Stimulated activated CD8-positive, alpha-beta memory T cell treated with anti-CD3 and anti-CD28 coated beads, Interleukin-4, amount 100 ng/mL, for 1 hour (primary cell): ENCODE results near the gene LARP4B.

ENCODE experiments used
- DNase-seq, 2 donors: peaks; one replicate each; pipeline ENCODE4 v3.0.0-alpha.2; 2020; ENCODE audit warnings: low read depth in 2 of 2, low spot score in 1 of 2

LARP4B gene

DNA sequence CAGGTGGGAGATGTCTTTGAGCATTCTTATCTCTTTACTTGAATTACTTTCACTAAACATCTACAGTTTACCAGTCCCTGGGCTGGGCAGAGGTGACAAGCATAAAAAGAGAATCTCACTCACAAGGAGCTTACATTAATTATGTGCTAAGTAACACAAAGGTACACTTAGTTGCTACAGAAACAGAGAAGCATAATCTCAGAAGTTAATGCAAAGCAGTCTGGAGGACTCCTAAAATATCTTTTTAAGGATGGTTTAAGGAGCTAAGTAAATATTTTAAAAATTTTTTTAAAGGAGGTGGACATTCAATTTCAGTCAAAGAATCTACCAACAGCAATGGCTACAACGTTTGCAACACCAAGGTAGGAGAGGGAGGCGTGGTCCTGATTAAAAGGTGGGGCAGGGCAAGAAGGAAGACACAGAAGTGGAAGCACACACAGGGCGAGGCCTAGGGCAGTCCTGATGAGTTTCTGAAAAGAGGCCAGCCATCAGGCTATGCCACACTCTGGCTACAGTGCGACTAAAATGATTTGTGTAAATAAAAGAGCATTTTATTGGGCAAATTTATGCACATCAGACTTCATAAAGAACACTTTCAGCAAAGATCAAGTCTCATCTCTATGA is 5.3 kb downstream of the LARP4B start:
- DNase-seq: no peak

- no peak for DNase-seq
Observed at GRCh38 chr10:924524-924859, 7.0 kb downstream of the LARP4B start.

DNA sequence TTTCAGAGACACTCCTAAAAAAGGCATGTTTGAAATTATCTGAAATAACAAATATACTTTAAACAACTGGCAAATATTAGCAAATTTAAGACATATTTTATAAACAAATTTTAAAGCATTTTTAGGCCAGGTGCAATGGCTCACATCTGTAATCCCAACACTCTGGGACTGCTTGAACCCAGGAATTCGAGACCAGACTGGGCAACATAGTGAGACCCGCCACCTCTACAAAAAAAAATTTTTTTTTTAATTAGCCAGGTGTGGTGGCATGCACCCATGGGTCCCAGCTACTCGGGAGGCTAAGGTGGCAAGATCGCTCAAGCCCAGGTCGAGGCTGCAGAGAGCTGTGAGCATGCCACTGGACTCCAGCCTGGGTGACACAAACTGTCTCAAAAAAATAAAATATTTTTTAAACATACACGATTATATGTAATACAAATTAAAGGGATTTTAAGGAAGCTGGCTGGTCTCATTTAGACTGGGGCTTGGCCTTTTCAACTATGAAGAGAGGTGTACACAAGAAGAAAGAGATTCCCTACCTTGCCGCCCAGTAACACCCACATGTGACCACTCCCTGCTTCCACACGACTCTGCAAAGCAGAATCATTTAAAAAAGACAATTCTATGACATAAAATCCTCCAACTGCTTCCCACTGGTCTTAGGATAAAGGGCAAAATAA is 7.5 kb downstream of the LARP4B start:
- no peak for DNase-seq

DNA sequence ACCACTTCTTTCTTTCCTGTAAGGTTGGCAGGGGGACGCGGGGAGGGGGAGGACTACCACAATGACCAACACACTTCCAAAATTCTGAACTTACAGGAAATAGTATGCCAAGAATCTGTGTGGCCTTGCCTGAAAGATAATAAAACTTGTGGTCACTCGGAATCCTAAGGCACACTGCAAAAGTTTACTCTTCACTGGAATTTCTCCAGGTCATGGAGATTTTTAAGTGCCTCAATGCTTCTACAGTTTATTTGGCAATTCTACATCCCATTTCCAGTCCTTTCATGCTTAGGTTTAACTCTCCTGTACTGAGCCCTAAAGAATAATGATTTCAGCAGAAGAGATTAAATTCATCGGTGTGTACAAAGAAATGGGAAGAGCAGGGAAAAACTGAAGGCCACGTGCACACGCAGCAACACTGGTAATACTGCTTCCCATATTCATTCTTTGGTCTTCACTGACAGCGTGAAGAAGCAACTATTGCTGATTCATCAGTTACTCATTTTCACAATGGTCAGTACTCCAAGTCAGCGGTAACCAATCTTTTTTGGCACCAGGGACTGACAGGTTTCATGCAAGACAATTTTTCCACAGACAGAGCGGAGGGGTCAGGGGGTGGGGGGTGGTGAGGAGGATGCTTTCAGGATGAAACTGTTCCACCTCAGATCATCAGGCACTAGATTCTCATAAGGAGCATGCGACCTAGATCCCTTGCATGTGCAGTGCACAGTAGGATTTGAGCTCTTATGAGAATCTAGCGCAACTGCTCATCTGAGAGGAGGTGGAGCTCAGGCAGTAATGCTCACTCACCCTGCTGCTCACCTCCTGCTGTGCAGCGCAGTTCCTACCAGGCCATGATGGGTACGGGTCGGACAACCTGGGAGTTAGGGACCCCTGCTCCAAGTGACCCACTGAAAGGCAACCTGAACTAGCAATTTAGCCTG is 9.8 kb downstream of the LARP4B start:
- DNase-seq: no peak

DNA sequence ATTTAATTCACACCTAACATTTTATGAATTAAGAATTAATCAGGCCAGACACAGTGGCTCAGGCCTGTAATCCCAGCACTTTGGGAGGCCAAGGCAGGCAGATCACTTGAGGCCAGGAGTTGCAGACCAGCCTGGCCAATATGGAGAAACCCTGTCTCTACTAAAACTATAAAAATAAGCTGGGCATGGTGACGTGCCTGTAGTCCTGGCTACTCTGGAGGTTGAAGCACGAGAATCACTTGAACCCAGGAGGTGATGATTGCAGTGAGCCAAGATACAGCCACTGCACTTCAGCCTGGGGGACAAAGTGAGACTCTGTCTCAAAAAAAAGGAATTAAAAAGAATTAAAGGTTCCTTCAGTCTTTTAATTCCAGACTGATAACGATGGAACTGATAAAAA is 11.1 kb downstream of the LARP4B start:
- no peak for DNase-seq

GRCh38 chr10:919481-919880 is 12.0 kb downstream of the LARP4B start:
- no peak for DNase-seq

DNA sequence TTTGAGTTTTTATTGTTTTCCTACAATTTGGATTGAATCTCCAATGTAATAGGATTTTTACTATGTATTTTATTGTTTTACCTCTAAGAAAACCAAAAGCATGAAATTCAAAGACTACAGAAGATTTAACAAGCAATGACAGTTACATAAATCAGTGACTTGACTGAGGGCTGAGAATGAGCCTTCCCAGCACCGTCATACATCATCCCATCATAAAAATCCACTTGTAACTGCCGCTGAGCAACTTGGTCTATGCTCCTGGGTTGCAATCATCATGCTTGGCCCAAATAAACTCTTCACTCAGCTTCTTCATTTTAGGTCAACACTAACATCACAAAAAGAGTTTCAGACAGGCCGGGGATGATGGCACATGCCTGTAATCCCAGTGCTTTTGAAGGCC is 13.5 kb downstream of the LARP4B start:
- DNase-seq: no peak

DNA sequence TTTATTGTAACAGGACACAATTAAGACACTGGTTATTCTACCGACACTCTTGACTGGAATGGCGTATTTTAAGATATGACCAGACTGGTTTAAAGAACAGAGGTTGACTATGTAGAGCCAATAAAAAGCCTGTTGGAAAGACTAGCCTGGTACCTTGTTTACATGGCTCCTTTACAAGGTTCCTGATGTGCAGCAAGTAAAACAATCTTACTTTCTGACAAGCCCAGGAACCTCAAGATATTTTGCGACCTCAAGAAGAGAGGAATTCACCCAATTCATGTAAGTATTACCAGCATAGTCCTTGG is 14.1 kb downstream of the LARP4B start:
- no peak for DNase-seq

DNA sequence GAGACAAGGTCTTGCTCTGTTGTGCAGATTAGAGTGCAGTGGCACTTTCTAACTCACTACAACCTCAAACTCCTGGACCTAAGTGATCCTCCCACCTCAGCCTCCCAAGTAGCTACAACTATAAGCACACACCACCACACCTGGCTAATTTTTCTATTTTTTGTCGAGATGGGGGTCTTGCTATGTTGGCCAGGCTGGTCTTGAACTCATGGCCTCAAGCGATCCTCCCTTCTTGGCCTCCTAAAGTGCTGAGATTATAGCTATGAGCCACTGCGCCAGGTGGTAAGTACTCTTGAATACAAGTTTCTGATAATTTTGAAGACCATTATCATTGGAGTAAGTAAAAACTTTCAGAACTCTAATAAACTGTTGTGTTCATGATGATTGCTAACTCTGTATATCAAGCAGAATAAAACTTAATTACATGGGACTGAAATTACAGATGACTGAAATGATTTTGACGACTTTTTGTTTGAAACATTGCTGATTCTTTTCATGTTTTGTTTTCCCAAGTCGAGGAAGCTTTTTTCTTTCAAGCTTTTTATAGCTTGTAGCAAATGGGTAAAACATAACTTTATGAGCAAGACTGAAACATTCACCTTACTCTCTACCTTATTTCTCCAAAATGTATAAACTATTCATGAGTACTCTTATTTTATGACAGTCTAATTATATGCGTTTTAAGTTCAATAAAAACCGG is 14.6 kb downstream of the LARP4B start:
- no peak for DNase-seq

DNA sequence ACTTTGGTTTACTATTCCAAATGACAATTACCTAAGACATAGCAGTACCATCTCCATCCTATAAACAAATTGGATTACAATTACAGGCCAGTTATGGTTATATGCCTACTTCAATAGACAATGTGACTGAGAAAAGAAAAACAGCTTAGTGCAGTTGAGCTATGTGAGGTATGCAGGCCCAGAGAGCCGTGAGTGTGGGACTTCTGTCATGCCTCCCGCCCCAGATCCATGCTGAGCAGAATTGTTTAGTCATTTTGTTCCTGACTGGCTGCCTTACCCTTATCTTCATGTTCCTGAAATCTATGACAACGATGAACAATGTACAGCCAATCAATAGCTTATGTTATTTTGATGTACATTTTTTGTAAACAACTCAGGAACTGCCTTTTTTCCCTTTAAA is 21.7 kb downstream of the LARP4B start:
- DNase-seq: no peak

- no peak for DNase-seq
Observed at GRCh38 chr10:905972-906371, 25.5 kb downstream of the LARP4B start.

DNA sequence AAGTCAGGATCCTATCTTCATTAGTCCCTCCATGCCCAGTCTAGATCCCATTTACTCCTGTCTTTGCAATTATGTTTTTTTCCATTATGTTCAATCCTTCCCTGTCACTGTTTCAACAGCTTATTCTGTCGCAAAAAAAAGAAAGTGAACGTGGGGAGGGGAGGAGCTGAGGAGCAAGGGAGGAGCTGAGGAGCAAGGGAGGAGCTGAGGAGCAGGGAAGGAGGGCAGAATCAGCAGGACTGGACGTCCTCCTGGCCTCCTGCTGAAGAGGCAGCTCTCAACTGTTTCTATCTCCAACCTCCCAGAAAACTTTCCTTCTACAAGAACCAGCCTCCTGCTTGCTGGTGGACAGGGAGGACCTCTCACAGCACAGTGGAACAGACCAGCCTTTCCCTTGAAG is 26.0 kb downstream of the LARP4B start:
- no peak for DNase-seq

DNA sequence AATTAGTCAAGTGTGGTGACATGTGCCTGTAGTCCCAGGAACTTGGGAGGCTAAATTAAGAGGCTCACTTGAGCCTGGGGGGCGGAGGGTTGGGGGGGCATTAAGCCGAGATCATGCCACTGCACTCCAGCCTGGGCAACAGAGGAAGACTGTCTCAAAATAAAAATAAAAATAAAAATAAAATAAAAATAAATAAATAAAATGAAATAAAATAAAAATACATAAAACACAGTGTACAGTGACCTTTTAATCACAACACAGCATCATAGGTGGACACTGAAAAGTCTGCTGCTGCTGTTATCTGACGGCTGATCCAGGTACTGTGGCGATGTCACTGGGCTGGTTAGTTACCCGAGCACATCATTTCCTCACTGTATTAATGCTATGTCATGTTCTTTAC is 27.1 kb downstream of the LARP4B start:
- DNase-seq: no peak

DNA sequence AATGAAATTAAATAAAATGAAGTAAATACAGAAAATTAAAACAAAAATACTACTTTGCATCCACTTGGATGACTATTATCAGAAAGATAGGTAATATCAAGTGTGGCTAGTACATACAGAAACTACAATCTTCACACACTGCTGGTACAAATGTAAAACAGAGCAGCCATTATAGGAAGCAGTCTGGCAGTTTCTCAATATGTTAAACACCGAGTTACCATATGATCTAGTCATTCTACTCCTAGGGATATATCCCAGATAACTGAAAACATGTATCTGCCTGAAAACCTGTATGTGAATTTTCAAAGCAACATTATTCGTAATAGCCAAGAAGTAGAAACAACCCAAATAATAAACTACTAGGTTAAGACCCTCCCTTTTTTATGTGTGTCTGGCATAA is 33.4 kb downstream of the LARP4B start:
- DNase-seq: no peak

DNA sequence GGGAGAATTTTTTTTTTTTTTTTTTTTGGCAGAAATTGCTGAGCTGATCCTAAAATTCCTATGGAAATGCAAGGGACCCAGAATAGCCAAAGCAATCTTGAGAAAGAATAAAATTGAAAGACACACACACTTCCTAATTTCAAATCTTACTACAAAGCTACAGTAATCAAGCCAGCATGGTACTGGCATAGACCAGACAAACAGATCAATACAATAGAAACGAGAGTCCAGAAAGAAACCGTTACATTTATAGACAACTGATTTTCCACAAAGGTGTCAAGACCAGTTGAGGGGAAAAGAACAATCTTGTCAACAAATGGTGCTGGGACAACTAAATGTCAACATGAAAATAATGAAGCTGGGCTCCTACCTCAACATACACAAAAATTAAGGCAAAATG is 34.5 kb downstream of the LARP4B start:
- DNase-seq: no peak

- DNase-seq: no peak
Observed at GRCh38 chr10:895324-895723, 36.2 kb downstream of the LARP4B start.

DNA sequence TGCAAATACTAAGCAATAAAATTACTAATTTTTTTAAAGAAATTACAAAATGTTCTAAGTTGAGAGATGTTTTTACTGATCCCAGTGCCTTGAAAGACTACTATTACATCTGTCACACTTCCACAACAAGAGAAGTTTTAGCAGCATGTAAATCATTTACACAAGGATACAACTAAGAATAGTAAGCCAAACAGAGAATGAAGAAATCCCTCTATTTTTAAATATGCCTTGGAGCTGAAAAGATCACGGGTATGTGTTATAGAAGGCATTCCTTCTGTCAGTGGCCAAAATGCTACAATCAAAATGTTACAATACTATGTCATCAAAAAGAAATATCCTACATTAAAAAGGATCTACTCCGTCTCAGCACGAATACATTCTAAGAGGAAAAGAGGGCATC is 52.6 kb downstream of the LARP4B start:
- no peak for DNase-seq

- no peak for DNase-seq
Observed at GRCh38 chr10:878333-878759, 53.2 kb downstream of the LARP4B start.

DNA sequence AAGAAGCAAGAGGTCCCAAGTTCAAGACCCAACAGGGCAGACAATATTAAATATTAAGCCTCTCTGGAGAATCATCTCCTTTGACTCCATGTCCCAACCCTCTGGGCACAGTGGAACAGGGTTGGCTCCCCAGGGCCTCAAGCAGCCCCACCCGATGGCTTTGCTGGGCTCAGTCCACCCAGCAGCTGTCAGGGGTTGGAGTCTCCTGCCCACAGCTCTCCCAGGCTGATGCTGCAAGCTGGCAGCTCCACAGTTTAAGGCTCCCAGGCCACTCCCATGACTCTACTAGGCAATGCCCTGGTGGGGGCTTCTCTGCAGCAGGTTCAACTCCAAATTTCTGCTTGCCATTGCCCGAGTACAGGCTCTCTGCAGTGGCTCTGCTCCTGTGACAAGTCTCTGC is 55.1 kb downstream of the LARP4B start:
- no peak for DNase-seq

DNA sequence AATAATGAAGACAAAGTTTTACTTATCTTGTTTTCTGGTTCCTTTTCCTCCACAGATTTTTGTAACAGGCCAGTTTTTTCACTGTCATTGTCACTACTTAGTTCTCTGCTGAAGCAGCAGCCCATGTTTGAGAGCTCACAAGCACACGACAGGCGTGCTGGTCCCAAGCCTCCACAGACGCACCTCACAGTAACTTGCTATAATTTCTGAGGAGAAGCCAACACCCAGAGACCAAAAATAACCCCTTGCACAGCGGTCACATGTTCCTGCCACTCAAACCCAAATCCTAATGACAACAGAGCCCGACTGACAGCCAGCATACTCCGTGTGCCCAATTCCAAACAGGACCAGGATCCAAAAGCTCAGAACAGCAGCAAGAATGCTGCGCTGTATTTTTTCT is 58.5 kb downstream of the LARP4B start:
- no peak for DNase-seq

DNA sequence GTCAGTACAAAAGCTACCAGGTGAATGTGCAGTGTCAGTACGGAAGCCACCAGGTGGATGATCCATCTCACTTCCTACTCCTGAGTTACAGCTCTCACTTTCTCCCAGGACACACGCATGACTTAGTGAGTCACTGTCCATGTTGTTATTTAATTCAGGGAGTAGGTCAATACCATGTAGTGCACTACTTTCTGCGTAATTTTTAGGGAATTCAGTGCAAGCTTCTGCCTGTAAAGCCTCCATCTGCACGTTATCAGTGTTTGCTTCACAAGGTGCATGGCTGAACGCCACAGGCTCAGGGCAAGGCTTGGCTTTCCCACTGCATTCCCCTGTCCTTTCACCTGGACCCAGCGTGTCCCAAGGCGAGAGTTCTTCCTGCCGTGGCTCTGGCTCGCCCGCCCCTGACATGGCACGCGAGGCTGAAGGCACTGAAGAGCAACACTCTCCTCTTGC is 59.5 kb downstream of the LARP4B start:
- DNase-seq: no peak
